ENCODE results near the gene FNBP1.

- TF ChIP-seq ZNF138 (CRISPR knock-in tag; conservative IDR thresholded peaks at IDR 0.05) (no peak), TEAD1 (CRISPR knock-in tag; IDR thresholded peaks at IDR 0.05) (no peak), CTCF (IDR thresholded peaks at IDR 0.05) (no peak), MAX (CRISPR knock-in tag; IDR thresholded peaks at IDR 0.05) (no peak), USF2 (CRISPR knock-in tag; IDR thresholded peaks at IDR 0.05) (no peak), AR (CRISPR knock-in tag; IDR thresholded peaks at IDR 0.05) (no peak), NR2C2 (CRISPR knock-in tag; IDR thresholded peaks at IDR 0.05) (no peak), KAT7 (CRISPR knock-in tag; IDR thresholded peaks at IDR 0.05; ENCODE audit: borderline replicate concordance) (no peak), MLX (CRISPR knock-in tag; IDR thresholded peaks at IDR 0.05) (no peak)
These were observed 171.9 kb downstream of the FNBP1 start for GRCh38 chr9:129871046-129871445.
